ENCODE measurements around the gene SLC4A4.

DNA sequence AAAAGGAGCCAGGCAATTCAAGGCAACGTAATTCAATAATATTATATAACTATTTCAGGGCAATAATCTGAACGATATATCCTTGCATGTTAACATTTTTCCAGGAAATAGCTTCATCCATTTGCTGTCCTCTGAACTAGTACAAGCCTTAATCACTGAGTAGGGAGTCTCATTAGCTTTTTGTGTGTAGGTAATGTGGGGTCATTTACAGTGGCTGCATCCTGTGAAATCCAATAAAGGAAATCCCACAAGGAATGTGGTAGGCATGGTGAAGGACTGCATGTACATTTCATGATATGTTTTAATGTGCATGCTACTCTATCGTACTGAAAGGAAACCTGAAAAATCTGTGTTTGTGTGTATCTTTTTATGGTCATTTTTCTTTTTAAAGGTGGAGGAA is 103.5 kb downstream of the SLC4A4 start:
- no peak for TF ChIP-seq POLR2A (IDR thresholded peaks at IDR 0.05)
- TF ChIP-seq, protein P1, sequence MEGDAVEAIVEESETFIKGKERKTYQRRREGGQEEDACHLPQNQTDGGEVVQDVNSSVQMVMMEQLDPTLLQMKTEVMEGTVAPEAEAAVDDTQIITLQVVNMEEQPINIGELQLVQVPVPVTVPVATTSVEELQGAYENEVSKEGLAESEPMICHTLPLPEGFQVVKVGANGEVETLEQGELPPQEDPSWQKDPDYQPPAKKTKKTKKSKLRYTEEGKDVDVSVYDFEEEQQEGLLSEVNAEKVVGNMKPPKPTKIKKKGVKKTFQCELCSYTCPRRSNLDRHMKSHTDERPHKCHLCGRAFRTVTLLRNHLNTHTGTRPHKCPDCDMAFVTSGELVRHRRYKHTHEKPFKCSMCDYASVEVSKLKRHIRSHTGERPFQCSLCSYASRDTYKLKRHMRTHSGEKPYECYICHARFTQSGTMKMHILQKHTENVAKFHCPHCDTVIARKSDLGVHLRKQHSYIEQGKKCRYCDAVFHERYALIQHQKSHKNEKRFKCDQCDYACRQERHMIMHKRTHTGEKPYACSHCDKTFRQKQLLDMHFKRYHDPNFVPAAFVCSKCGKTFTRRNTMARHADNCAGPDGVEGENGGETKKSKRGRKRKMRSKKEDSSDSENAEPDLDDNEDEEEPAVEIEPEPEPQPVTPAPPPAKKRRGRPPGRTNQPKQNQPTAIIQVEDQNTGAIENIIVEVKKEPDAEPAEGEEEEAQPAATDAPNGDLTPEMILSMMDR (IDR thresholded peaks at IDR 0.05), result no peak

Measured in Peyer's patch (tissue), 4 donors.